Gastroesophageal sphincter (tissue), 4 donors: Measurements from ENCODE around the gene TMEM184A. TPM values are rescaled to one million over a fixed set of nuclear protein-coding genes. Genes with fewer than 3 reads are reported as not detected.

Experiments used
- ATAC-seq: fragments of 150-250 bp; one replicate; pipeline ENCODE4 v1.9.1; 2016; ENCODE audit warnings: mild to moderate bottlenecking, moderate library complexity
- H3K27ac ChIP-seq, 4 donors: fragments of 200-600 bp; sonication (generic) in 3 of 4; 1 replicate in 3 of 4; 2 replicates in 1 of 4; pipeline ENCODE4 v1.5.1; 2016 to 2019
- H3K27me3 ChIP-seq: fragments of 200-600 bp; sonication (generic); one replicate; pipeline ENCODE4 v1.5.1; 2019
- H3K36me3 ChIP-seq, 2 donors: fragments of 200-600 bp; sonication (generic); one replicate each; pipeline ENCODE4 v1.5.1; 2019; ENCODE audit warnings: control low read depth in 1 of 2
- H3K4me1 ChIP-seq, 3 donors: fragments of 200-600 bp; sonication (generic); 1 replicate in 2 of 3; 2 replicates in 1 of 3; pipeline ENCODE4 v1.5.1; 2016 to 2019; ENCODE audit warnings: control low read depth in 2 of 3
- H3K4me3 ChIP-seq, 2 donors: fragments of 200-600 bp; sonication (generic); one replicate each; pipeline ENCODE4 v1.5.1; 2019; ENCODE audit warnings: mild to moderate bottlenecking in 1 of 2, moderate library complexity in 1 of 2
- H3K9me3 ChIP-seq, 3 donors: fragments of 200-600 bp; sonication (generic); one replicate each; pipeline ENCODE4 v1.5.1; 2017 to 2019; ENCODE audit warnings: control low read depth in 2 of 3
- CTCF ChIP-seq, 4 experiments: fragments of 200-600 bp in 2 of 4; fragments of 450-650 bp in 2 of 4; sonication (generic) in 1 of 4; IDR thresholded peaks; one replicate each; pipeline ENCODE4 v1.5.1; 2017 to 2019; ENCODE audit warnings: antibody characterized with exemption in 4 of 4, mild to moderate bottlenecking in 2 of 4, moderate library complexity in 2 of 4
- EP300 ChIP-seq: sonication (generic); formaldehyde crosslinking; IDR thresholded peaks from one replicate; pipeline ENCODE4 v1.6.1; 2017; ENCODE audit warnings: antibody characterized with exemption, mild to moderate bottlenecking
- POLR2A ChIP-seq, 2 donors: fragments of 450-650 bp; IDR thresholded peaks; one replicate each; pipeline ENCODE4 v1.6.1; 2017; ENCODE audit warnings: antibody characterized with exemption in 2 of 2, mild to moderate bottlenecking in 2 of 2, moderate library complexity in 1 of 2
- POLR2AphosphoS5 ChIP-seq: sonication (generic); formaldehyde crosslinking; IDR thresholded peaks from one replicate; pipeline ENCODE4 v1.6.1; 2017; ENCODE audit warnings: antibody characterized with exemption
- WGBS, 2 donors: methylation state at CpG; one replicate each; pipeline ENCODE4 v1.1.5; 2018; ENCODE audit warnings: low coverage in 1 of 2; 5-methylcytosine and 5-hydroxymethylcytosine counted together
- total RNA-seq, 4 donors: library from RNA; depleted of rRNA; stranded (reverse); fragments of >200 nt; gene quantifications; one replicate each; pipeline ENCODE4 v1.1.0, GENCODE V29; 2016

Gene TMEM184A
- total RNA-seq, 4 donors from 2014 or later = 0.15 to 1.5 (median 0.31) TPM; not detected in 1

DNA sequence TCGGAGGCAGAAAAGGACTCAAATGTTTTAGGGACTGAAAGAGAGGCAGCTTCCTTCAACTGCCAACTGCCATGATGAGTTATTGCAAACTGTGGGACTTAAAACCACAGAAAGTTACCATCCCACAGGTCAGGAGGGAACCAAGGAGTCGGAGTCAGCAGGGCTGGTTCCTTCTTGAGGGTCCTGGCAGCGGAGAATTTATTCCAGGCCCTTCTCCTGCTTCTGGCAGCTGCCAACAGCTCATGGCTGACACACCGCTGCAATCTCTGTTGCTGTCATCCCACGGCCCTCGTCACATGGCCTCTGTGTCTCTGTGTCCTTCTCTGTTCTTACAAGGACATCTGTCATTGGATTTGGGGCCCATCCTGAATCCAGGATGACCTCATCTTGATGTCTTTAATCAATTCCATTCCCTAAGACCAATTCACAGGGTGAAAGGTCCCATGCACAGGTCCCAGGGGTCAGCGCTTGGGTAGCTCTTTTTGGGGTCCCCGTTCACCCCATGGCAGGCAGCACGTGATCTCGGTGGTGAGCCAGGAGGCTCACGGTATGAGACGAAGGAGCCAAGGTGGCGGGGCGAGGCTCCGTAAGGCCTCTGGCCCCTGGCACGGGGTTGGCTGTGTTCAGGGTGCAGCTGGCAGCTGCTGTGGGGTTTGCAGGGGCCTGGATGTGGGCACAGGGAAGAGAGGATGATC is 41.2 kb upstream of the TMEM184A start:
- TF ChIP-seq EP300 = no peak
- no peak for TF ChIP-seq POLR2AphosphoS5
- TF ChIP-seq POLR2A (IDR thresholded peaks at IDR 0.05) = no peak
- no peak for TF ChIP-seq CTCF (IDR thresholded peaks at IDR 0.05)
- H3K27me3 ChIP-seq = peaks cover 88% of the 10 kb centered on the region

GRCh38 chr7:1596181-1597043 is 40.4 kb upstream of the TMEM184A start:
- 58 to 62% methylated on average over 8 to 13 of the region's 39 CpGs for WGBS, 2 donors
- no peak for ATAC-seq

More for the DNA sequence above, 41.2 kb upstream of the TMEM184A start:
- WGBS, 2 donors = 84 to 87% methylated on average over 6 to 7 of the region's 16 CpGs
- H3K9me3 ChIP-seq = no peaks in the 10 kb centered on the region
- no peak overlapping the region for H3K27ac ChIP-seq
- no peaks in the 10 kb centered on the region for H3K4me1 ChIP-seq
- no peak for ATAC-seq
- H3K4me3 ChIP-seq = no peak overlapping the region
- no peaks in the 10 kb centered on the region for H3K36me3 ChIP-seq

GRCh38 chr7:1595636-1596035 is 39.6 kb upstream of the TMEM184A start:
- H3K27me3 ChIP-seq = peaks cover 94% of the 10 kb centered on the region
- no peaks in the 10 kb centered on the region for H3K9me3 ChIP-seq
- H3K27ac ChIP-seq = no peak overlapping the region
- WGBS, 2 donors = 55 to 90% methylated on average over 2 to 8 of the region's 12 CpGs
- no peaks in the 10 kb centered on the region for H3K36me3 ChIP-seq
- no peak for ATAC-seq
- no peak overlapping the region for H3K4me3 ChIP-seq
- no peak for TF ChIP-seq POLR2A (IDR thresholded peaks at IDR 0.05)
- TF ChIP-seq CTCF (IDR thresholded peaks at IDR 0.05) = no peak
- no peaks in the 10 kb centered on the region for H3K4me1 ChIP-seq

More at GRCh38 chr7:1596181-1597043, 40.4 kb upstream of the TMEM184A start:
- Histone ChIP-seq H3K27ac (no peak overlapping the region), H3K36me3 (no peaks in the 10 kb centered on the region), H3K9me3 (no peaks in the 10 kb centered on the region), H3K27me3 (peaks cover 91% of the 10 kb centered on the region), H3K4me1 (no peaks in the 10 kb centered on the region), H3K4me3 (no peak overlapping the region)
- TF ChIP-seq POLR2AphosphoS5 (no peak), CTCF (IDR thresholded peaks at IDR 0.05) (no peak), POLR2A (IDR thresholded peaks at IDR 0.05) (no peak), EP300 (no peak)

DNA sequence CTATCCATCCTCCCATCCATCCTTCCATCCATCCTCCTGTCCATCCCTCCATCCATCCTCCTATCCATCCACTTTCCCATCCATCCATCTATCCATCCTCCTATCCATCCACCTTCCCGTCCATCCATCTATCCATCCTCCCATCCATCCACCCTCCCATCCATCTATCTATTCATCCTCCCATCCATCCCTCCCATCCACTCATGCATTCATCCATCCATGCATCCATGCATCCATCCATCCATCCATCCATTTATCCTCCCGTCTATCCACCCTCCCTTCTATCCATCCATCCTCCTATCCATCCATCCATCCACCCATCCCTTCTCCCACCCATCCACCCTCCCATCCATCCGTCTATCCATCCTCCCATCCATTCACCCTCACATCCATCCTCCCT is 39.0 kb upstream of the TMEM184A start:
- WGBS, 2 donors = 80 to 86% methylated on average over 3 of the region's 3 CpGs
- TF ChIP-seq POLR2AphosphoS5 (no peak), POLR2A (IDR thresholded peaks at IDR 0.05) (no peak), EP300 (no peak), CTCF (IDR thresholded peaks at IDR 0.05) (no peak)
- Histone ChIP-seq H3K36me3 (no peaks in the 10 kb centered on the region), H3K4me3 (no peak overlapping the region), H3K27me3 (peaks cover 97% of the 10 kb centered on the region), H3K27ac (no peak overlapping the region), H3K9me3 (no peaks in the 10 kb centered on the region), H3K4me1 (no peaks in the 10 kb centered on the region)
- ATAC-seq = no peak
